HAP-1 (cell line): Measurements from ENCODE around the gene MT3.

ENCODE experiments used
- DNase-seq, 2 experiments: peaks; one replicate each; pipeline ENCODE4 v3.0.0-alpha.2; 2016 to 2020; ENCODE audit warnings: low spot score in 2 of 2
- H3K27me3 ChIP-seq: fragments of 250-450 bp; sonication (Bioruptor Pico); 2 replicates; pipeline ENCODE4 v1.5.1; 2020; ENCODE audit warnings: low read depth, mild to moderate bottlenecking, moderate library complexity
- H3K36me3 ChIP-seq: fragments of 250-450 bp; sonication (Bioruptor Pico); replicated peaks from 2 replicates; pipeline ENCODE4 v1.5.1; 2020; ENCODE audit warnings: mild to moderate bottlenecking
- H3K4me1 ChIP-seq: fragments of 250-450 bp; sonication (Bioruptor Pico); 2 replicates; pipeline ENCODE4 v1.5.1; 2020; ENCODE audit warnings: mild to moderate bottlenecking
- H3K4me3 ChIP-seq: fragments of 250-450 bp; sonication (Bioruptor Pico); 2 replicates; pipeline ENCODE4 v1.5.1; 2020; ENCODE audit warnings: mild to moderate bottlenecking, moderate library complexity
- H3K9me3 ChIP-seq: fragments of 250-450 bp; sonication (Bioruptor Pico); 2 replicates; pipeline ENCODE4 v1.5.1; 2020; ENCODE audit warnings: mild to moderate bottlenecking, moderate library complexity
- in situ Hi-C: fragments of 300-500 bp; cut with MboI; formaldehyde crosslinking; loops from 3 replicates; pipeline ENCODE4 v1.14.3; 2020; ENCODE audit warnings: low sequenced_read_pairs, inconsistent platforms, mixed read lengths

The MT3 gene

DNA sequence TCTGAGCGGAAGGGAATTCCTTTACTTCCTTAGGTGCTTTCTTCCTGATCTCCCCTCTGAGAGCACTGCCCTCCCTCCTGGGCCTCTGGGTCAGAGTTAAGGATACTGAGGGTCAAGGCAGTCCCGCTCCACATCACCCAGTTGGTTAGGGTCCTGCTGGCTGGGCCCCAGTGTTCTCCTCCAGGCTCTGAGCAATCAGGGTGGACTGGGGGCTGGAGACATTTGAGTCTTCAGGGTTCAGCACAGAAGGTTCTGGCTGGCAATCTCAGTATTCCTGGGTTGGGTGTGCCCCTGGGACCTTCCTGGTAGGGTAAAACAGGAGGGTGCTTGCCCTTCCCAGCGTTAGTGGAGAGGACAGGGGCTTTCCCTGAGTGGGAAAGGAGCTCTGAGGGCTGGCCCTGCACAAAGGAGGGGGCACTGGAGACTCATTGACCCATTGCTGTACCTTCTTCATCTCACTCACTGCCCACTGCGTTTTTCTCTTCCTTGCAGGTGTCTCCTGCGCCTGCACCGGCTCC, 43.6 kb downstream of the MT3 start:
- H3K9me3 ChIP-seq: no peaks in the 10 kb centered on the region
- H3K27me3 ChIP-seq: no peaks in the 10 kb centered on the region
- no peaks in the 10 kb centered on the region for H3K36me3 ChIP-seq
- no peak for DNase-seq
- H3K4me3 ChIP-seq: peak overlapping the region; percentile 36
- in situ Hi-C loops: no loop called here
- peaks cover 16% of the 10 kb centered on the region for H3K4me1 ChIP-seq

DNA sequence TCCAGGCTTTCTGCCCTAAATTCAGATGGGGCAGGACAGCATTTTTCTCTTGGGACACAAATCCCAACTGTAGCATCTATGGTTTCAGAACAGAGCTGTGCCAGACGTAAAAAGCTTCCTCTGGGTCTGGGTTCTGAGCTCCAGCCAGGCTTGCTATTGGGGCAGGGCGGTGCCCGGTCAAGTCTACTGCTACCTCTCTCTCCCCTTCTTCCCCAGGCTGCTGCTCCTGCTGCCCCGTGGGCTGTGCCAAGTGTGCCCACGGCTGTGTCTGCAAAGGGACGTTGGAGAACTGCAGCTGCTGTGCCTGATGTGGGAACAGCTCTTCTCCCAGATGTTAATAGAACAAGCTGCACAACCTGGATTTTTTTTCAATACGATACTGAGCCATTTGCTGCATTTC, 44.2 kb downstream of the MT3 start:
- H3K9me3 ChIP-seq: no peaks in the 10 kb centered on the region
- peaks cover 16% of the 10 kb centered on the region for H3K4me1 ChIP-seq
- DNase-seq: no peak
- no peaks in the 10 kb centered on the region for H3K36me3 ChIP-seq
- H3K27me3 ChIP-seq: no peaks in the 10 kb centered on the region
- H3K4me3 ChIP-seq: no peak overlapping the region
- in situ Hi-C loops: no loop called here

DNA sequence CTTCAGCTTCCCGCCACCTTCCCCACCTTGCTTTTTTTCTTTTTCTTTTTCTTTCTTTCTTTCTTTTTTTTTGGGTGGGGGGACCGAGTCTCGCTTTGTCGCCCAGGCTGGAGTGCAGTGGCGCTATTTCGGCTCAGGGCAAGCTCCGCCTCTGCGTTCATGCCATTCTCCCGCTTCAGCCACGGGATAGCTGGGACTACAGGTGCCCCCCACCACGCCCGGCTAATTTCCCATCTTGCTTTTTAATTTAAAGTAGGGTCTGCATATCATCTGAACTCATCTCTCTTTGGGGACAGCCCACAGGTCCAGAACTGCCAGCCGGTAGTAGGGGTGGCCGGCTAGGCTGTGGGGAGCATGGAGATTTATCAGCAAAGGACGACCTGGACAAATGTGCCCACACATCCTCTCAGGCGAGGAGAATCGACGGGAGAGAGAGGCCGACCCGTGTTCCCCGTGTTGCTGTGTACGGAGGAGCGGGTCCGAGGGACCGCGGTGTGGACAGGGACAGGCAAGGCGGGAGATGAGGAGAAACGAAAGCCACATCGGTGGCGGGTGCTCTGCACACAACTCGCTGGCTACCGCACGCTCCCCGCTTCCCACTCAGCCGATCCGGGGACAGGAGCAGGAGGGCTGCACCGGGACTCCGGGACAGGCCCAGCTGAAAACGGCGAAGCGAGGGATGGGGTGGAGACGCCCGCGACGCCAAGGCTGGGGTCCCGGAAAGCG, 45.5 kb downstream of the MT3 start:
- H3K27me3 ChIP-seq: no peaks in the 10 kb centered on the region
- DNase-seq: no peak
- in situ Hi-C loops: no loop called here

DNA sequence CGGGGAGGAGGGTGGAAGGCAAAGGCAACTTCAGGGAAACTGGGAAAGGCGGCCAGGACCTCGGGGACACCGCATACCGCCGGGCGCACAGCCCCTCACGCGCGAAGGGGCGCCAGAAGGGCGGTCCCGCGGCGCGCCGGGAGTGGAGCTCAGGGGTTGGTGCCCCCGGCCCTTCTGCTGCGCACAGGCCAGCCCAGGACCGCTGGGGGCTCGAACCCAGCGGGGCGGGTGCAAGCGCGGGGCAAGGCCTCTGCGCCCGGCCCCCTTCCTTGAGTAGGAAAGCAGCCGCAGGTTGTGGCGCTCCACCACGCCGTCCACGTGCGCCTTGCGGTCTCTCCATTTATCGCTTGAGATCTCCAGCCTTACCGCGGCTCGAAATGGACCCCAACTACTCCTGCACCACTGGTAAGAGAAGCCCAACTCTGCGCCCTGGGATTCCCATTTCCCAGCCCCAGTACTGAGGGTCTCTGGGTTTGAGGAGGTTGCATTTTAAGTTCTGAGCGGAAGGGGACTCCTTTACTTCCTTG, 46.2 kb downstream of the MT3 start:
- Histone ChIP-seq H3K36me3 (no peaks in the 10 kb centered on the region), H3K9me3 (no peaks in the 10 kb centered on the region), H3K27me3 (no peaks in the 10 kb centered on the region), H3K4me3 (no peak overlapping the region), H3K4me1 (peaks cover 16% of the 10 kb centered on the region)
- in situ Hi-C loops: no loop called here
- DNase-seq: no peak

More for the DNA sequence above, 45.5 kb downstream of the MT3 start:
- Histone ChIP-seq H3K36me3 (no peaks in the 10 kb centered on the region), H3K9me3 (no peaks in the 10 kb centered on the region), H3K4me3 (no peak overlapping the region), H3K4me1 (peaks cover 16% of the 10 kb centered on the region)

DNA sequence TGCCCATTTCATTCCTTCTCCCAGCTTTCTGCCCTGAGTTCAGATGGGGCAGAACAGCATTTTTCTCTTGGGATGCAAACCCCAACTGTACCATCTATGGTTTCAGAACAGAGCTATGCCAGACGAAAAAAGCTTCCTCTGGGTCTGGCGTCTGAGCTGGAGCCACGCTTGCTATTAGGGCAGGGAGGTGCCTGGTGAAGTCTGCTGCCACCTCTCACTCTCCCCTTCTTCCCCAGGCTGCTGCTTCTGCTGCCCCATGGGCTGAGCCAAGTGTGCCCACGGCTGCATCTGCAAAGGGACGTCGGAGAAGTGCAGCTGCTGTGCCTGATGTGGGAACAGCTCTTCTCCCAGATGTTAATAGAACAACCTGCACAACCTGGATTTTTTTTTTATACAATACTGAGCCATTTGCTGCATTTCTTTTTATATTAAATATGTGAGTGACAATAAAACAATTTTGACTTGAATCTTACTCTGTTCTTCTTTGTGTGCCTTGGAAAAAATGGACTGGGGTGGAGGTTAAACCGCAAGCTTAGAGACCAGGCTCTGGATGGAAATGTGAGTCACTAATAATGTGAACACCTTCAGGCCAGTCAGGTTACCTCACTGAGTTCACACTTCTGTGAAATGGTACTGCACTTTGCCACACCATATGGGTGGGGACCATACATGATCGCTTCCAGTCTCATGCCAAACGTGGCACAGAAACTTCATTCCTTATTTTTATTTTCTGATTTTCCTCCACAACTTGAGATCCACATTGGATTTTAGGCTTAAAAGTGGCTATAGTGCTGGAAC, 47.5 kb downstream of the MT3 start:
- no peaks in the 10 kb centered on the region for H3K27me3 ChIP-seq
- in situ Hi-C loops: no loop called here

DNA sequence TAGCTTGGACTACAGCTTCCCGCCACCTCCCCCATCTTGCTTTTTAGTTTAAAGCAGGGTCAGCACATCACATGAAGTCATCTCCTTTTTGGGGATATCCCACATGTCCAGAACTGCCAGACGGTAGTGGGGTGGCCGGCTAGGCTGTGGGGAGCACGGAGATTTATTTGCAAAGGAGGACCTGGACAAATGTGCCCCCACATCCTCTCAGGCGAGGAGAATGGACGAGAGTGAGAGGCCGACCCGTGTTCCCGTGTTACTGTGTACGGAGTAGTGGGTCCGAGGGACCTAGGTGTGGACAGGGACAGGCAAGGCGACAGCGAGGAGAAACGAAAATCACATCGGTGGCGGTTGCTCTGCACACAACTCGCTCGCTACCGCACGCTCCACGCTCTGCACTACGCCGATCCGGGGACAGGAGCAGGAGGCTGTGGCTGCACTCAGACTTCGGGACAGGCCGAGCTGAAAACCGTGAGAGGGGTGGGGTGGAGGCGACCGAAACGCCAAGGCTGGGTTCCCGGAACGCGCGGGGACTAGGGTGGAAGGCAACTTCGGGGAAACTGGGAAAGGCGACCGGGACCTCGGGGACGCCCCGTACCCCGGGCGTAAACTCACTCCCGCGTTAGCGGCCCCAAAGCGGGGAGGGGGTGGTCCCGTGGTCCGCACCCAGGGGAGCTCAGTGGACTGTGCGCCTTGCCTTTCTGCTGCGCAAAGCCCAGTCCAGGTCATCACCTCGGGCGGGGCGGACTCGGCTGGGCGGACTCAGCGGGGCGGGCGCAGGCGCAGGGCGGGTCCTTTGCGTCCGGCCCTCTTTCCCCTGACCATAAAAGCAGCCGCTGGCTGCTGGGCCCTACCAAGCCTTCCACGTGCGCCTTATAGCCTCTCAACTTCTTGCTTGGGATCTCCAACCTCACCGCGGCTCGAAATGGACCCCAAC, 48.8 kb downstream of the MT3 start, which contains the start of gene MT1A:
Gene MT1A (plus strand): TSS at position 853 of the 937 bp plus-strand sequence. CDS start 73 bp downstream, at position 926.
- H3K9me3 ChIP-seq: no peaks in the 10 kb centered on the region
- no peak for DNase-seq
- no peak within 1 kb of the TSS for H3K4me3 ChIP-seq
- H3K27me3 ChIP-seq: no peaks in the 10 kb centered on the region
- in situ Hi-C loops: no loop called here
- H3K4me1 ChIP-seq: no peaks in the 10 kb centered on the region
- H3K36me3 ChIP-seq: no peaks in the 10 kb centered on the region

More for the DNA sequence above, 47.5 kb downstream of the MT3 start:
- no peak for DNase-seq
- Histone ChIP-seq H3K9me3 (no peaks in the 10 kb centered on the region), H3K4me3 (no peak overlapping the region), H3K36me3 (no peaks in the 10 kb centered on the region), H3K4me1 (peaks cover 11% of the 10 kb centered on the region)

DNA sequence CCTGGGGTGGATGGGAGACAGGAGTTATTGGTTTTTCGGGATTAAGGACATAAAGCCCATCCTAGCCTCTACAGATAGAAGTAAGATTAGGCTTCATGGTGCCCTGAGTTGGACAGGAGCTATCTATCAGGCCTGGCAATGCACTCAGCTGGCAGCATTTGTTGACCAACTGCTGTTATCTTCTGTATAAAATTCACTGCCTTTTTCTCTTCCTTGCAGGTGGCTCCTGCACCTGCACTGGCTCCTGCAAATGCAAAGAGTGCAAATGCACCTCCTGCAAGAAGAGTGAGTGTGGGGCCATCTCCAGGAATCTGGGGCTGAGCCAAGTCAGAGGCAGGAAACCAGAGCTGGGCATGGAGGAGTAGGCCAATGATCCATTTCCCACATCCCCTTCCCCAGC, 49.7 kb downstream of the MT3 start:
- H3K27me3 ChIP-seq: no peaks in the 10 kb centered on the region
- H3K4me1 ChIP-seq: no peaks in the 10 kb centered on the region
- no peak for DNase-seq
- no peaks in the 10 kb centered on the region for H3K9me3 ChIP-seq
- no peak overlapping the region for H3K4me3 ChIP-seq
- in situ Hi-C loops: no loop called here
- no peaks in the 10 kb centered on the region for H3K36me3 ChIP-seq

DNA sequence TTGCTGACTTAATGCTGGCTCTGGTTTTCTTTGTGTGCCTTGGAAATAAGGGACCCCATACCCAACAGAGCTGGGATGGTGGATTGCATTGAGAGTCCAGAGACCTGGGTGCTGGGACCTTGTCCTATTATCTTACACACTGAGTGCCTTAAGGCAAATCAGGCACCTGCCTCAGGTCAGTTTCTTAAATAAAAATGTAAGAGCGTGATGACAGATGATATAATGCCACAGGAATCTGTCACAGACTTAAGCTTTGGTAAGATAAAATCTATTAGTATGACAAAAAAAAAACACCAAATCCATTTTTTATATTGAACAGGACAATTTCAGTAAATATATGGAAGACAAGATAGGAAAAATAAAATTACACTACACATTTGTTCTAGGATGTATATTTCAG, 50.7 kb downstream of the MT3 start:
- H3K36me3 ChIP-seq: no peaks in the 10 kb centered on the region
- no peak overlapping the region for H3K4me3 ChIP-seq
- no peaks in the 10 kb centered on the region for H3K4me1 ChIP-seq
- in situ Hi-C loops: no loop called here
- H3K9me3 ChIP-seq: no peaks in the 10 kb centered on the region
- H3K27me3 ChIP-seq: no peaks in the 10 kb centered on the region
- DNase-seq: no peak
